GM19467 (cell line): ENCODE results near the gene RPL21.
"Not testable (repeated sequence)": the region's sequence is repeated elsewhere in the genome, so short reads cannot be mapped to it uniquely, and the experiment has no call there.

Experiments
- ATAC-seq: cut with Tn5 transposase; IDR thresholded peaks from one replicate; pipeline ENCODE4 v1.9.1; 2021; ENCODE audit warnings: mild to moderate bottlenecking, moderate library complexity; ENCODE audit not compliant: unreplicated experiment

The RPL21 gene

DNA sequence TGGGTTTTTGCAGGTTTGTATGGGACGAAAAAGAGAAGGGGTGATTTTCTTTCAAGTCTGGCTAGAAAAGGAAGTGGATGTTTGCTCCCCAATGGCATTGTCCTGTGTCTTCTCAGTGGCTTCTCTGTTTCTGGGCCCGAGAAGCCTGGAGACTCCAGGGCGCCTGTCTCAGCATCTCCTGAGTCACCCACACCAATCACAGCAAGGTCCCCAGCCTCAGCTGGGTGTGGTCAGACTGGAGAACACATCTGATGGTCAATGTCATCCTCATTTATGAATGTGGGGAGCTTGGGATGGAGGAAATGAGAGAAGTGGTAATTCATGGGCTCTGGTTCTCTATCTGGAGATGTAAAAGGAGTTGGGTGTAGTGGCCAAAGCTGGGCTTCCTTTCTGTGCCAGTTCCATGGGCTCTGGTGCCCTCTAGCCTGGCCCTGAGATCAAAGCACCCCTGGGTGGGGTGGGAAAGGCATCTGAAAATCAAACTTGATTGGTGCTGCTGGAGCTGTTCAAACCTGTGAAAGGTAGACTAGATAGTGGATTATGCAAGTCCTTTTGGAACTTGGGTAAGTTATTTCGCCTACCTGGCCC, 32.6 kb downstream of the RPL21 start:
- no peak for ATAC-seq

DNA sequence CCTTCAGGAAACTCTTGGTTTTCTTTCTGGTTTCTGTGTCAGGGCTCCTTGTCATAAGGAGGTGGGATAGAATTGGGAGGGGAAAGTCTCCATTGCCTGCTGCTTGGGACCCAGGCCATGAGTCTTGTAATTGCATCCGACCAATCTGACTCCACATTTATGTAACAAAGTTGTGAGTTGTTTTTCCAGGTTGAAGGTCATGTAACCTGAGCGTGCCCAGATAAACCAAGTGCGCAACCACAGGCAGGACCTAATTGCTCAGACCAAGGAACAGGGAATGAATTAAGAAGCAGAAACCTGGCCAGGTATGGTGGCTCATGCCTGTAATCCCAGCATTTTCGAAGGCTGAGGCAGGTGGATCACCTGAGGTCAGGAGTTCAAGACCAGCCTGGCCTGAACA, 37.0 kb downstream of the RPL21 start:
- ATAC-seq, result no peak

DNA sequence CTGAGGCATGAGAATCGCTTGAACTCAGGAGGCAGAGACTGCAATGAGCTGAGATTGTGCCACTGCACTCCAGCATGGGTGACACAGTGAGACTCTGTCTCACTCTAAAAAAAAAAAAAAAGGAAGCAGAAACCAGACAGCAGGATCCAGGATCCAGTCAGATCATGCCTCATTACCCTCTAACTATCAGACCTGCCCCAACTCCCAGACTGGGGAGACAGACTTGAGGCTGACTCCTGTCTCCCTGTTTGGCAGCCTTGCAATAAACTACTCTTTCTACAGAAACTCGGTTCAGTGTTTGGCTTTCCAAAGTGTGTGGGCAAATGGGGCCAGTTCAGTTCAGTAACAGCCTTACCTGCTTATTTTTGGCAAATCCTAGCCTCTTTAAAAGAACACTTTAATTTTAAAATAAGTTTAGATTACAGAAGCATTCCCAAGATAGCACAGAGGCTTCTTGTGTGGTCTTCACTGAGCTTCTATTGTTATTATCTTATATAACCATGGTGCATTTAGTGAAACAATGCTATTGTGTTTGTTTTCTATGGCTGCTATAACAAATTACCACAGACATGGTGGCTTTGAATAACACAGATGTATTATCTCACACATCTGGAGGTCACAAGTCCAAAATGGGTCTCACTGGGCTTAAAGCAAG, 37.8 kb downstream of the RPL21 start:
- ATAC-seq, result no peak

DNA sequence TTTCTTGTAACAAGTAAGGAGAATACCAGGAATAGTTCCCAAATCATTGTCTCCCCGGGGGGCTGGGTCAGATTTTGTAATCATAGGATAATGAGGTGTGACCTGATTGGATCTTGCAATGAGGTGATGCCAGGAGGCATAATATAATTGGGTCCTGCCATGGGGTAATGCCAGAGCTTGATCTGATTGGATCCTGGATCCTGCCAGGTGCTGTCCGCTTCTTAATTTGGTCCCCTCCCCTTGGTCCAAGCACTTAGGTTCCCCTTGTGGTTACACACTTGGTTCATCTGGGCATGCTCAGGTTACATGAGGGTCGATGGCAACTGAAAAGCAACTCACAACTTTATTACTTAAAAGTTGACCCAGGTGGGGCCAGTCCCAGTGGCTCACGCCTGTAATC, 39.4 kb downstream of the RPL21 start:
- ATAC-seq, result no peak

DNA sequence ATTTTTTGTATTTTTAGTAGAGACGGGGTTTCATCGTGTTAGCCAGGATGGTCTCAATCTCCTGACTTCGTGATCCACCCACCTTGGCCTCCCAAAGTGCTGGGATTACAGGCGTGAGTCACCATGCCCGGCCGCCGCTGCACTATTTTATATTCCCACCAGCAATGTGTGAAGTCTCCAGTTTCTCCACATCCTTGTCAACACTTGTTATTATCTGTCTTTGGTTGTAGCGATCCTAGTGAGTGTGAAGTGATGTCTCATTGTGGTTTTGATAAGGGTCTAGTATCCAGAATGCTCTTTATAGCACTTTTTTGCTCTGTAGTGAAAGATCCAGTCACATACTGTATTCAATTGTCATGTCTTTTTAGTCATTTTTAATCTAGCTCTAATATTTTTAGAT, 40.6 kb downstream of the RPL21 start:
- not testable (repeated sequence) for ATAC-seq

DNA sequence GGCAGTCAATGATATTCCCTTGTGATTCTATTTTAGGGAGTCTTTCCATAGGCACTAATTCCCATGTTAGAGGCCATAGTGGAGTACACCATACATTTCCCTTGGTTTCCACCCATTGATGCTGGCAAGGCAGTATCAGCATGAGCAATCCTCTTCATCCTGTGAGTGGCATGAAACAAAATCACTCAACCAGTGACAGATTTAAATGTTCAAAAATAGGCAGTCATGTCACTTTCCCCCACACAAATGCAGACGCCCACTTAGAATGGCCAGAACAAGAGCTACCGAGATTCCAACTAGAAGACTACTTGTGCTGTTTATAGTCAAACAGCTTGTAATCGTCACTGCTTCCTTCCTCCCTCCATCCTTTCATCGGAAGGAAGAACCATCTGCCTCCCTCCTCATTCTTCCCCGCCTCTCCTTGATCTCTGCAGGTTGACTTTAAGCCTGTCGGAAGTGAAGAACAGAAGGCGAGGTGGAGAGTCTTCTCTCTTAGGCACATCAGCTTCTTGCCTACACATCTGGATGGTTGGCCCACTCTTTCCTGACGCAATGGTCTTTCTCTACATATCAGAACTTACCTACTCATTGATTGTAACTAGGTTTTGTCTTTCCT, 41.8 kb downstream of the RPL21 start:
- no peak for ATAC-seq

DNA sequence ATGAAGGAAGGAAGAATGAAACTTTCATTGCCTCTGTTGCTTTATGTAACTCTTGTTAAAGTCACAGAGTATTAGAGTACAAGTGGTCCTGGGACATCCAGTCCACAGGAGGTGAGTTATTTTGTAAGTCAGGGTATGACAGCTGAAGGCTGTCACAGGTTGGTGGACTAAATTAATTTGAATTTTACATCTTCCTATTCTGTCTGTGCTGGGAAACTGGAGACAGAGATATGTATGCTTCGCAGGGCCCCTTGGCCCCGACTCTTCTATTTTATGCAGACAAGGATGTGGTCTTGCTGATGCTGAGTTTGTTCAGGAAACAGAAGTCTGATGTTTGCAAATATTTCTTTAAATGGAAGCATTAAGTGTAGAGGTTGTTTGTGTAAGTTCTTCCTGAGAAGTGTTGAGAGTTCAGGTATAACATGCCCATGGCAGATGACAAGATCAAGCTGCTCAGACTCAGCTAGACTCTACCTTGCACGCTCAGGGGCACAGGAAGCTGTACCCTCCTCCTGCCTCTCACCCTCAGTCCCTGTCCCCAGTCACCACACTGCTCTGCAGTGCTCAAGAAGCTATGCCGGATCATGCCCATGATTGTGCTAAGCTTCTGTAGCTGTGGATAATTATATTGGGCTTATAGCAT, 42.6 kb downstream of the RPL21 start:
- no peak for ATAC-seq

DNA sequence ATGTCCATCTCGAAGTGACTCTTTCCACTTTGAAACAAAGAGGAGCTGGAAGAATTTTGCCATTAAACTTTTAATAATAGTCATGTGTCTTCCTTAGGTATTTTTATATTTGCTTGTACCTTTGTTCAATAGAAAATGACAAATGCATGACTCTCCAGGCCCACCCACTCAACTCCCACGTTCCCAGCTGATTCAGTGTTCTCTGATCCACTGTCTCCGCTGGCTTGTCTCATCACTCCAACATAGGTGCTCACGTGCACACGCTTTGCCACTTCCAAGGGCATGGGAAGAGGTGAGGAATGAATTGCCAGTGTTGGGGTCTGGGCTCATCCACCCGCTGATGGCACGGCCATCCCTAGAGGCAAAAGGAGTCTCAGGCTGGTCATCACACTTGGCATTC, 43.7 kb downstream of the RPL21 start:
- no peak for ATAC-seq

DNA sequence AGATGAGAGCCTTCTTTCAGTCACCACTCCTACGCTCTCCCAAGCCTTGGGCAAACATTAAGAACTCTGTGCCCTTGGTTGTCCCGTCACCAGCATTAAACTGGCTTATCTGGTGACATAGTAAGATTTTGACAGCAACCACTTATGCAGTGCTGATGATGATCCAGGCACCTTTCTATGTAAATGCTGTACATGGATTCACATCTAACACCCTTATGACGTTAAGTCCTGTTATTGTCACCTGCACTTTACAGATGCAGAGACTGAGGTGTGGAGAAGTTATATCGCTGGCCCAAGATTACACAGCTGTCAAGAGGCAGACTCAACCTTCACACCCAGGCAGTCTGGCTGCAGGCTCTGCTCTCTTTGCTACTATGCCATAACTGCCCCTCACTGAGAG, 44.3 kb downstream of the RPL21 start:
- no peak for ATAC-seq

DNA sequence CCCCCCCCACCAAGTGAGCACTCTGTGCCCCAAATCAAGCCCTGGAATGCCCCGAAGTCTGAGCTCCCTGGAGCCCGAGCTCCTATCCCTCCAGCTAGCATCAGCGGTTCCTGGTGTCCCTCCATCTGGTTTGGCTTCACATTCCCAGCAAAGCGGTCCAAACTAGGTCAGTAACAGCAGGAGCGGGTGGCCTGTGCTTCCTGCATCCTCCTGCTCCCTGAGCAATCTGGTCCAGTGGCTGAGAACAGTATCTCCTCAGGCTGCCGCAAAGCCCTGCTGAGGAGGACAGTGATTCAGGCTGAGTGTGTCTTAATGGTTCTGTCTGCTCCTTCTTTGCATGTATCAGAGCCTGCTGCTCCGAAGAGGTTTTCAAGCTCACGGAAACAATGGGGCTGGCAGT, 45.1 kb downstream of the RPL21 start:
- no peak for ATAC-seq

DNA sequence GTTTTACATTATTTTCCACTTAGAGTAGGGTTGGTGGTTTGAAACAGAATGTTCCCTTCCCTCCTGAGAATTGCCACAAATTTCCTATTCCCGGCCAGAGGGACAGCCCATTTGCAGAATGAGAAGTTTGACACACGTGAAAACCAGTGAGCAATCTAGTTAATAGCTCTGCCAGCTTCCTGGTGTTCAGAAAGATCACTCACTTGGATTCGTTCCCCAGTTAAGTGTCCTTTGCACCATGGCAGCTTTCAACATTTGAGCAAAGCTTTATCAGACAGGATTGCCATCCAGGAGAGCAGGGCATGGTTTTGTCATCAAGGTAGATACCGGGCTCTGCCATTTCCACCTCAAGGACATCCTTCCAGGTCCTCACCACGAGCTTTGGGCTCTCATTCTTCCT, 47.5 kb downstream of the RPL21 start:
- no peak for ATAC-seq

DNA sequence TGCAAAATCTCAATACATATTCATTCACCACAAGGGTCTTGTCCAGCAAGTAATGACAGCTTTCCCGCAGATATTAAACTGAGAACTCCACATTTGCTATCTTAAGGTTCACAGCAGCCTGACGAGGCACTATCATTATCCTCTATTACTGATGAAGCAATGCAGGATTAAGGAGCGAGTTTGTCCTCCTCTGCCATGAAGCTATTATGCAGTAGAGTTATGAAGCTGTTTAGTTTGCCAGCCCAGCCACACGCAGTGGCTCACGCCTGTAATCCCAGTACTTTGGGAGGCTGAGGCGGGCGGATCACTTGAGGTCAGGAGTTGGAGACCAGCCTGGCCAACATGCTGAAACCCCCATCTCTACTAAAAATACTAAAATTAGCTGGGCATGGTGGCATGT, 49.0 kb downstream of the RPL21 start:
- ATAC-seq, result not testable (repeated sequence)

DNA sequence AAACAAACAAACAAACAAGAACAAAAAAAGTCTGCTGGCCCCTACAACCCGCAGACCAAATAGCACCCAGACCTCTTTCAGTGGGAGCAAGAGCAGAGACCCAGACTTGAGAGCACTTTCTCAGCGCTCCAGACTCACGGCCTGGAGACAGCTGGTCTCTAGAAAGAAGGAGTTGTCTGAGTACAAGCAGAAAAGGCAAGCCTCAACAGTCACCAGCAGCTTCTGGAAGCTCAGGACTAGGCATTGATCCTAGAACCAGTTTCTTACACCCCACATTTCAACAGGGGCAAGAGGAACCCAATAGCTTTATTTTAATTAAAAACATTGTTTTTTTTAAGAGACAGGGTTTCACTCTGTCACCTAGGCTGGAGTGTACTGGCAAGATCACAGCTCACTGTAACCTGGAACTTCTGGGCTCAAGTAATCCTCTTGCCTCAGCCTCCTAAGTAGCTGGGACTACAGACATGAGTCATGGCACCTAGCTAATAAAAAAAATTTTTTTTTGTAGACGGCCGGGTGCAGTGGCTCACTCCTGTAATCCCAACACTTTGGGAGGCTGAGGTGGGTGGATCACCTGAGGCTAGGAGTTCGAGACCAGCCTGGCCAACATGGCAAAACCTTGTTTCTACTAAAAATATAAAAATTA, 49.7 kb downstream of the RPL21 start:
- no peak for ATAC-seq

DNA sequence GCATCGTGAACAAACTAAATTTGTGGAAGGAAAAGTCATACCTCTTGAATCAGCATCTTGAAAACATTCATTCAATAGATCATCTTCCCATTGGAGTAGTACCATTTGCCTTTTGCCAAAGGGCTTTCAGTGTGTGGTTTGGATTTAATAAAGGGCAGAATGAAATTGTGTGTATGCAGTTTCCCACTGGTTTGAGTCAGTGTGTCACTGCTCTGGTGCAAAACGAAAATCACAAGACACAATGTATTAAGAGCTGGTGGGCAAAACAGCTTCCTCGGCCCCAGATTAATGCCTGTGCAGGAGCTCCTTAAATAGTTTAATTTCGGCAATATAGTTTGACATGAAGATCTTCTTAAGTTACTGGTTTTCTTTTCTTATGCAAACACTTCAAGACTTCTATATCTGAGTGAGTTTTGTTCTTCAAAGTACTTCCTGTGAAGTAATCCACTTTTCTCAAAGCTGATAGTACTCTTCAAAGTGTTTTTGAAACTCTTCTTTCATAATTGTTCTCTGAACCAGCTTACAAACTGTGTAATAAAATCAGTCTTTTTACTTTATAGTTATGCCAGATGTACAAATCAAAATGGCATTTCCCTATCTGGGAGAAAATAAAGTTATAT, 51.4 kb downstream of the RPL21 start:
- ATAC-seq, result no peak

DNA sequence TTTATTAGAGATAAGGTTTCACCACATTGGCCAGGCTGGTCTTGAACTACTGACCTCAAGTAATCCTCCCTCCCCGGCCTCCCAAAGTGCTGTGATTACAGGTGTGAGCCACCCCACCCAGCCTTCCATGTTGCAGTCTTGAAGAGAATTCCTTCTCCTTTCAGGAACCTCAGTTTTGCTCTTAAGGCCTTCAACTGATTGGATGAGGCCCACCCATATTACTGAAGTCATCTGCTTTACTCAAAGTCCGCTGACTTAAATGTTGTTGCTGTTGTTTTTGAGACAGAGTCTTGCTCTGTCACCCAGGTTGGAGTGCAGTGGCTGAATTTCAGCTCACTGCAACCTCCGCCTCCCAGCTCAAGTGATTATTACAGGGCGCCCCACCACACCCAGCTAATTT, 52.7 kb downstream of the RPL21 start:
- ATAC-seq, result no peak

DNA sequence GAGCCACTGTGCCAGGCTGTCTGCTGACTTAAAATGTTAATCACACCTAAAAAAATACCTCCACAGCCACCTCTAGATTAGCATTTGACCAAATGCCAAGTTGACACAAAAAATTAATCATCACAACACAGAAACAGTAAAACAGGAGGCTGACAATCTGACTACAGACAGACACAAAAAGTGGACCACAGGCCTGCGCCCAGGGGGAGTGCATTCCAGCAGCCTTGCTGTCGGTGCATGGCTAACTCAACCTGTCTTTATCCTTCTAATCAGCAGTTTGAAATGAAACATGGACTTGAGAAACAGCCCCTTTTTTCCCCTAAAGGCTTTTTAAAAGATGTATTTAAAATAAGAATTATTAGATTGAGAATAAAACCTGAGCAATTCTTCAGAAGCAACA, 53.3 kb downstream of the RPL21 start:
- no peak for ATAC-seq
